ENCODE results near the gene ABT1.
"Not testable (repeated sequence)": the region's sequence is repeated elsewhere in the genome, so short reads cannot be mapped to it uniquely, and the experiment has no call there.

Gene ABT1

GRCh38 chr6:26596579-26597388 lies at the start of gene ABT1:
Gene ABT1 (plus strand): TSS chr6:26596953. CDS start chr6:26596983, 30 bp downstream.
- peak; percentile 73 to 99 (median 96) for DNase-seq

GRCh38 chr6:26547363-26547762 lies 49.4 kb upstream of the ABT1 start:
- not testable (repeated sequence) for DNase-seq

GRCh38 chr6:26550250-26550993 lies 46.3 kb upstream of the ABT1 start:
- peak in 17 of 56 donors; percentile 1 to 36 (median 6) for DNase-seq

GRCh38 chr6:26552205-26552604 lies 44.5 kb upstream of the ABT1 start:
- DNase-seq: no peak

GRCh38 chr6:26552640-26553188 lies 44.0 kb upstream of the ABT1 start:
- no peak for DNase-seq

GRCh38 chr6:26553264-26553634 lies 43.5 kb upstream of the ABT1 start:
- DNase-seq: peak in 54 of 56 donors; percentile 13 to 87 (median 61)

GRCh38 chr6:26553635-26554446 lies 42.9 kb upstream of the ABT1 start:
- peak in 46 of 56 donors; percentile 10 to 83 (median 47) for DNase-seq

GRCh38 chr6:26554447-26554696 lies 42.4 kb upstream of the ABT1 start:
- no peak for DNase-seq

GRCh38 chr6:26554697-26555504 lies 41.9 kb upstream of the ABT1 start:
- peak in 30 of 56 donors; percentile 6 to 63 (median 16) for DNase-seq

GRCh38 chr6:26555505-26556262 lies 41.1 kb upstream of the ABT1 start:
- no peak for DNase-seq

- DNase-seq: peak in 23 of 56 donors; percentile 2 to 60 (median 15)
Observed at GRCh38 chr6:26556263-26557070, 40.3 kb upstream of the ABT1 start.

GRCh38 chr6:26561533-26562466 lies 35.0 kb upstream of the ABT1 start:
- no peak for DNase-seq

- DNase-seq: no peak
Observed at GRCh38 chr6:26563488-26563887, 33.3 kb upstream of the ABT1 start.

- DNase-seq: peak; percentile 14 to 96 (median 84)
Observed at GRCh38 chr6:26568601-26569432, 27.9 kb upstream of the ABT1 start.

GRCh38 chr6:26569433-26569764 lies 27.4 kb upstream of the ABT1 start:
- no peak for DNase-seq

- DNase-seq: no peak
Observed at GRCh38 chr6:26570027-26570809, 26.5 kb upstream of the ABT1 start.
